Stimulated activated effector memory CD8-positive, alpha-beta T cell treated with anti-CD3 and anti-CD28 coated beads, Interleukin-12 subunit alpha, Interleukin-12 subunit beta, amount 100 ng/mL, for 72 hours (primary cell): ENCODE measurements around the gene ENO4.

Source experiments
- ATAC-seq: fragments of 150-1000 bp; cut with Tn5 transposase; 2 replicates; pipeline ENCODE4 v1.10.0; 2021
- DNase-seq, 2 donors: peaks; one replicate each; pipeline ENCODE4 v3.0.0; 2021 to 2022; ENCODE audit warnings: low spot score in 2 of 2
- H3K27ac Mint-ChIP-seq: one replicate; pipeline ENCODE4 v1.8.0; 2022; ENCODE audit warnings: mild to moderate bottlenecking, mixed read lengths
- H3K36me3 Mint-ChIP-seq: one replicate; pipeline ENCODE4 v1.8.0; 2022; ENCODE audit warnings: mild to moderate bottlenecking, mixed read lengths
- H3K4me1 Mint-ChIP-seq: one replicate; pipeline ENCODE4 v1.8.0; 2022; ENCODE audit warnings: mixed read lengths
- H3K4me3 Mint-ChIP-seq: one replicate; pipeline ENCODE4 v1.8.0; 2022; ENCODE audit warnings: mild to moderate bottlenecking, mixed read lengths
- H3K9me3 Mint-ChIP-seq: one replicate; pipeline ENCODE4 v1.8.0; 2022; ENCODE audit warnings: mixed read lengths

The ENO4 gene

GRCh38 chr10:116817780-116818343 is 31.4 kb upstream of the ENO4 start:
- Mint-ChIP-seq H3K9me3 (peaks cover 7% of the 10 kb centered on the region), H3K27ac (no peak overlapping the region), H3K4me3 (no peak overlapping the region), H3K4me1 (no peaks in the 10 kb centered on the region), H3K36me3 (no peaks in the 10 kb centered on the region)
- no peak for ATAC-seq
- DNase-seq = no peak

- H3K4me3 Mint-ChIP-seq = no peak overlapping the region
- ATAC-seq (no peak), DNase-seq (no peak)
- H3K9me3 Mint-ChIP-seq = peaks cover 7% of the 10 kb centered on the region
- no peak overlapping the region for H3K27ac Mint-ChIP-seq
- H3K36me3 Mint-ChIP-seq = no peaks in the 10 kb centered on the region
- H3K4me1 Mint-ChIP-seq = no peaks in the 10 kb centered on the region
Measured at GRCh38 chr10:116819999-116820677, 29.2 kb upstream of the ENO4 start.

GRCh38 chr10:116825901-116826300 is 23.4 kb upstream of the ENO4 start:
- Mint-ChIP-seq H3K36me3 (no peaks in the 10 kb centered on the region), H3K4me3 (no peak overlapping the region), H3K4me1 (no peaks in the 10 kb centered on the region), H3K9me3 (peaks cover 5% of the 10 kb centered on the region), H3K27ac (no peak overlapping the region)
- DNase-seq (no peak), ATAC-seq (no peak)

- H3K9me3 Mint-ChIP-seq = no peaks in the 10 kb centered on the region
- ATAC-seq = no peak
- DNase-seq = no peak
Measured at GRCh38 chr10:116826803-116827202, 22.5 kb upstream of the ENO4 start.

DNA sequence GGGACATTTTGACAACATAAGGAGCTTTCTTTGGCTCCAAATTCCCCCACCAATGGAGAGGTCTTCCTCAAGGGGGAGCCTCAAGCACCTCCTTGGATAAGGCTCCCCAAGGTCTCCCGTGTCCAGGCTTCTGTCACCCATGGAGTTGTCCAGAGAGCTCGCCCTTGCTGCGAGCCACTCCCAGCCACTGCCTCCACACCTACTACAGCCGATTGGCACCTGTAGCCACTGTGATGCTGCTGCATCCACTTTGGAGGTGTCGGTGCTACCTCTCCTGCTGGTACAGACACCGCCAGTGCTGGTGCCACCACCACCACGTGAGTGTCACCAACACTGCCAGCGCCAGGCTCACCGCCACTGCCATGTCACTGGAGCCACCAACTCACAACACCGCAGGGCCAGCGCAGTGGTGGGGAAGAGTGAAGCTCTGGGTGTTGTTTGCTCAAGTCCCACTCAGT is 22.1 kb upstream of the ENO4 start:
- H3K9me3 Mint-ChIP-seq = no peaks in the 10 kb centered on the region
- H3K27ac Mint-ChIP-seq = no peak overlapping the region
- DNase-seq = no peak
- no peak overlapping the region for H3K4me3 Mint-ChIP-seq
- H3K36me3 Mint-ChIP-seq = no peaks in the 10 kb centered on the region
- H3K4me1 Mint-ChIP-seq = no peaks in the 10 kb centered on the region
- peak; percentile 31 for ATAC-seq

More at GRCh38 chr10:116826803-116827202, 22.5 kb upstream of the ENO4 start:
- Mint-ChIP-seq H3K27ac (no peak overlapping the region), H3K36me3 (no peaks in the 10 kb centered on the region), H3K4me1 (no peaks in the 10 kb centered on the region), H3K4me3 (no peak overlapping the region)

DNA sequence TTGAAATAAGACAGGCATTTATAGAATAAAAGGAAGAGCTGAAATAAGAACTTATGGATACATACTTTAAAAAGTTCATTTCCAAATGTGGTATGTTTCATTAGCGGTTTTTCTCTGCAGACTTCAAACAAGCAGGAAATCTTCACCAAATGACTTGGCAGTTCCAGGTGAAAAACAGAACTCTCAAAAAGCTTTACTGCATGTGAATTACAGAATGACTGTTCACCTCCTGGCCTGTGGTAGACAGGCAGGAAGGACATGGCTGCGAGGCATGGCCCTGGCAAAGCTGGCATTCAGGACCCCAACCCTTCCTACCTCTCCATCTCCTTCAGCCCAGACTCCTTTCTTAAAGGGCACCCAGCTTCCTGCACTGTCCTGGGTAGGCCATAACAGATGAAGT is 21.2 kb upstream of the ENO4 start:
- no peaks in the 10 kb centered on the region for H3K4me1 Mint-ChIP-seq
- H3K9me3 Mint-ChIP-seq = no peaks in the 10 kb centered on the region
- no peak for DNase-seq
- no peaks in the 10 kb centered on the region for H3K36me3 Mint-ChIP-seq
- ATAC-seq = no peak
- no peak overlapping the region for H3K27ac Mint-ChIP-seq
- no peak overlapping the region for H3K4me3 Mint-ChIP-seq

- ATAC-seq = no peak
- H3K4me3 Mint-ChIP-seq = no peak overlapping the region
- no peak overlapping the region for H3K27ac Mint-ChIP-seq
- DNase-seq = no peak
- H3K4me1 Mint-ChIP-seq = no peaks in the 10 kb centered on the region
- no peaks in the 10 kb centered on the region for H3K9me3 Mint-ChIP-seq
- H3K36me3 Mint-ChIP-seq = no peaks in the 10 kb centered on the region
Measured at GRCh38 chr10:116829711-116830110, 19.6 kb upstream of the ENO4 start.

DNA sequence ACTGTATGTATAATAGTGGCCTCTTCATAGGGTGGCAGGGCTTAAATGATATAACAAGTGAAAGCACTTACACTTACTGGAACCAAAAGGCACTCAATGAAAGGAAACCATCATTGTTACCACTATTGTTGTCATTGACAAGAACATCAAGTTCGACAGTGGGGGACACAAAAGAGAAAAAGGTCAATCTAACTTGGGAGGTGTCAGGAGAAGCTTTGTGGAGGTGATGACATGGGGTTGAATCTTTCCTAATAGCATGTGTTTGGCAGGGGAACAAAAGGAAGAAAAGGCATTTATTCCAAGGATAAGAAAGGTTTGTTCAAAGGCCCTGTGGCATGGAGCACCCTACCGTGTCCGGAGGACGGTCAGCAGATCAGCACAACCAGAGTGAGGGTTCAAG is 18.2 kb upstream of the ENO4 start:
- DNase-seq (no peak), ATAC-seq (no peak)
- H3K4me3 Mint-ChIP-seq = no peak overlapping the region
- H3K36me3 Mint-ChIP-seq = no peaks in the 10 kb centered on the region
- no peaks in the 10 kb centered on the region for H3K4me1 Mint-ChIP-seq
- no peaks in the 10 kb centered on the region for H3K9me3 Mint-ChIP-seq
- no peak overlapping the region for H3K27ac Mint-ChIP-seq

- Mint-ChIP-seq H3K4me1 (no peaks in the 10 kb centered on the region), H3K36me3 (no peaks in the 10 kb centered on the region), H3K27ac (no peak overlapping the region), H3K9me3 (no peaks in the 10 kb centered on the region), H3K4me3 (no peak overlapping the region)
- ATAC-seq = no peak
- no peak for DNase-seq
Measured at GRCh38 chr10:116831790-116832189, 17.5 kb upstream of the ENO4 start.

GRCh38 chr10:116833986-116834985 is 15.0 kb upstream of the ENO4 start:
- Mint-ChIP-seq H3K9me3 (no peaks in the 10 kb centered on the region), H3K4me3 (no peak overlapping the region), H3K4me1 (no peaks in the 10 kb centered on the region), H3K27ac (no peak overlapping the region), H3K36me3 (no peaks in the 10 kb centered on the region)
- no peak for DNase-seq
- ATAC-seq = no peak

GRCh38 chr10:116835658-116836057 is 13.6 kb upstream of the ENO4 start:
- no peaks in the 10 kb centered on the region for H3K36me3 Mint-ChIP-seq
- DNase-seq = no peak
- no peak overlapping the region for H3K4me3 Mint-ChIP-seq
- no peaks in the 10 kb centered on the region for H3K4me1 Mint-ChIP-seq
- no peak overlapping the region for H3K27ac Mint-ChIP-seq
- no peaks in the 10 kb centered on the region for H3K9me3 Mint-ChIP-seq
- no peak for ATAC-seq

DNA sequence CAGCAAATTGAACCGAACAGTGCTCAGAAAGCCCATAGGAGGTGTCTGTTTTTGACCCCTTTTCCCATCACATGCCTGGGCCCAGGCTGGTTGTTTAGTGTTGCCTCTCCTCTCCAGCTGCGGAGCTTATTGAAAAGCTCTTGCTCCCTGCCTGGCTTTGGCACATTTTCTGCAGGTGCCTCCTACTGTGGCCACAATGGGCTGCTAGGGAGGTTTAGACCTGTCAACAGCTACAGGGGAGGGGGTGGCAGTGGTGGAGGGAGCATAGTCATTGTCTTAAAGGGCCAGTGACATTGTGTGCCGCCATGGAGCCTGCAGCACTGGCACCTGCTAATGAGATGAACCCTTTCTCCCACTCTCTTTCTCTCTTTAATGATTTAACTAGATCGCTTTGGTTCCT is 13.2 kb upstream of the ENO4 start:
- ATAC-seq (no peak), DNase-seq (no peak)
- no peaks in the 10 kb centered on the region for H3K9me3 Mint-ChIP-seq
- H3K27ac Mint-ChIP-seq = no peak overlapping the region
- no peaks in the 10 kb centered on the region for H3K36me3 Mint-ChIP-seq
- H3K4me3 Mint-ChIP-seq = no peak overlapping the region
- no peaks in the 10 kb centered on the region for H3K4me1 Mint-ChIP-seq

DNA sequence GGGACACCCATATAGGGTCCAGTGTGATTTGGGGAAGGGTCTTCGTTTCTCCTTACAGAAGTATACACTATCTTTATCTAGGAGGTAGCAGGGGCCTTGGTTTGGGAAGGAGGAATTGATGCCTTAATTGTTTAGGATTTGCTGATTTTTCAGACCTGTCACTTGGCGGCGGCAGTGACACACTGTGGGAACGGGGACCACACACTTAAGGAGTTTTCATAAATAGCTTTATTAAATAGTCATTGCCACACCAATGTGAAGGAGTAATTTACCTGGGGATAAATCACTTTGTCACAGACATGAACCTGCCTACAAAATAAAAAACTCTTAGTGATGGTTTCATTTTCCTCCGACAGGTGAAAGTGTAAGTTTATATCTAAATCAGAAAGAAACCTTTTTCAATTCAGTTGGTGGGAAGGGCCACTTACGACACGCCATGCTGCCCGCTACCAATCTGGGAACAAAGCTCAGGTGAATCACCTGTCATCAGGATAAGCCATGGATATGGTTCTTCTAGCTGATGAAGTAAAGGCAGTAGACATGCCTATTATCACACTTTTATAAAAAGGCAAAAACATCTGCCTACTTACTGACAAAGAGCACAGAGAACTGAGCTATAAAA is 12.3 kb upstream of the ENO4 start:
- Mint-ChIP-seq H3K4me3 (no peak overlapping the region), H3K36me3 (no peaks in the 10 kb centered on the region), H3K9me3 (no peaks in the 10 kb centered on the region), H3K27ac (no peak overlapping the region), H3K4me1 (no peaks in the 10 kb centered on the region)
- DNase-seq (no peak), ATAC-seq (no peak)

DNA sequence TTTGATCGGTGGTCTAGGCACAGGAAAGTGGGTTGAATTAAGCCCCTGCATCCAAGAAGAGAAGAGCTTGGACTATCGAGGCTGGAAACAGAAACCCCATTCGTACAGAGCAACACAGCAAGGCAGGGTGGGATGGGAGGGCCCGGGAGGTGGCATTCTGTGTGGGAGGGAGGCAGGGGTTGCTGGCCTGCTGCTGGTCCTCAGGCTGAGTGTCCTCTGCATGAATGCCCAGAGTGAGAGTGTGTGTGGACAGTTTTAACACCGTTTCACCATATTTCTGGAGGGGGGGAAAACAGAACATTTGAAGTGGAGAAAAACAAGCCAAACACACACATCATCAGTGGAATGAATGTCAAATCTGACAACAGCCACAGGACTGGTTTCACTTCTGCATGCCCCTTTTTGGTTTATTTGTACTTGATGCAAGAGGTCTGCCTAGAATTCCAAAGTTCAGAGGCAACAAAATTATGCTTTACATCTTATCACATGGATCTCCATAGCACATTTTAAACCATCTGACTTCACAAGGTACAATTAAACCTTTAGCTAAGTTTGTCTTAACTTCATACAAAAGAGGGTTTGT is 11.1 kb upstream of the ENO4 start:
- ATAC-seq = no peak
- no peak for DNase-seq
- Mint-ChIP-seq H3K36me3 (no peaks in the 10 kb centered on the region), H3K9me3 (no peaks in the 10 kb centered on the region), H3K27ac (no peak overlapping the region), H3K4me1 (no peaks in the 10 kb centered on the region), H3K4me3 (no peak overlapping the region)
